SK-N-MC (cell line): ENCODE data around the gene HAS3.
A peak's percentile ranks its signal among the peaks of the same experiment; 100 is the strongest.

Experiments
- DNase-seq: peaks from one replicate; pipeline ENCODE4 v3.0.0-alpha.2; 2011; ENCODE audit warnings: low read depth, low spot score
- H3K27ac ChIP-seq: fragments of 200-600 bp; sonication (generic); 2 replicates; pipeline ENCODE4 v1.5.1; 2016; ENCODE audit warnings: mixed run types
- H3K36me3 ChIP-seq: fragments of 200-600 bp; sonication (generic); 2 replicates; pipeline ENCODE4 v1.6.1; 2017; ENCODE audit warnings: antibody characterized with exemption, low read length, mixed read lengths; ENCODE audit not compliant: insufficient read depth
- H3K4me3 ChIP-seq: fragments of 200-600 bp; sonication (generic); 2 replicates; pipeline ENCODE4 v1.5.1; 2016
- H3K9ac ChIP-seq: fragments of 200-600 bp; sonication (generic); 2 replicates; pipeline ENCODE4 v1.8.0; 2017; ENCODE audit warnings: mixed run types, mixed read lengths; ENCODE audit not compliant: insufficient read length
- H3K9me3 ChIP-seq: fragments of 200-600 bp; sonication (generic); 2 replicates; pipeline ENCODE4 v1.6.1; 2017; ENCODE audit warnings: low read depth, mild to moderate bottlenecking, antibody characterized with exemption, low read length, moderate library complexity, mixed read lengths
- EZH2 ChIP-seq: fragments of 200-600 bp; sonication (generic); IDR thresholded peaks from one replicate; pipeline ENCODE4 v1.6.1; 2017; ENCODE audit warnings: antibody characterized with exemption
- FOXP2 ChIP-seq: optimal IDR thresholded peaks from 2 replicates; pipeline ENCODE3; 2011; ENCODE audit warnings: mild to moderate bottlenecking, moderate library complexity; ENCODE audit not compliant: insufficient read depth; ENCODE audit errors: extremely low read length, control extremely low read depth
- POLR2AphosphoS5 ChIP-seq: IDR thresholded peaks from 2 replicates; pipeline ENCODE4 v1.6.1; 2012; ENCODE audit warnings: mild to moderate bottlenecking, low read depth, low read length, borderline replicate concordance

Gene HAS3

GRCh38 chr16:69106491-69107315 lies 1.2 kb downstream of the HAS3 start:
- H3K4me3 ChIP-seq: peak overlapping the region; percentile 71
- no peak overlapping the region for H3K9ac ChIP-seq
- no peak for TF ChIP-seq EZH2
- no peak for TF ChIP-seq POLR2AphosphoS5
- H3K9me3 ChIP-seq: no peaks in the 10 kb centered on the region
- no peak overlapping the region for H3K27ac ChIP-seq
- no peaks in the 10 kb centered on the region for H3K36me3 ChIP-seq
- no peak for DNase-seq

- H3K36me3 ChIP-seq: no peaks in the 10 kb centered on the region
- no peak for DNase-seq
- TF ChIP-seq POLR2AphosphoS5 (no peak), FOXP2 (no peak), EZH2 (no peak)
- H3K27ac ChIP-seq: no peak overlapping the region
- H3K9ac ChIP-seq: no peak overlapping the region
- no peaks in the 10 kb centered on the region for H3K9me3 ChIP-seq
- peak overlapping the region; percentile 71 for H3K4me3 ChIP-seq
Observed at GRCh38 chr16:69107316-69107962, 2.0 kb downstream of the HAS3 start.

GRCh38 chr16:69108064-69108904 lies 2.8 kb downstream of the HAS3 start:
- no peak overlapping the region for H3K27ac ChIP-seq
- no peak overlapping the region for H3K4me3 ChIP-seq
- H3K9me3 ChIP-seq: no peaks in the 10 kb centered on the region
- DNase-seq: no peak
- no peaks in the 10 kb centered on the region for H3K36me3 ChIP-seq
- TF ChIP-seq POLR2AphosphoS5 (no peak), EZH2 (no peak), FOXP2 (no peak)
- no peak overlapping the region for H3K9ac ChIP-seq

DNA sequence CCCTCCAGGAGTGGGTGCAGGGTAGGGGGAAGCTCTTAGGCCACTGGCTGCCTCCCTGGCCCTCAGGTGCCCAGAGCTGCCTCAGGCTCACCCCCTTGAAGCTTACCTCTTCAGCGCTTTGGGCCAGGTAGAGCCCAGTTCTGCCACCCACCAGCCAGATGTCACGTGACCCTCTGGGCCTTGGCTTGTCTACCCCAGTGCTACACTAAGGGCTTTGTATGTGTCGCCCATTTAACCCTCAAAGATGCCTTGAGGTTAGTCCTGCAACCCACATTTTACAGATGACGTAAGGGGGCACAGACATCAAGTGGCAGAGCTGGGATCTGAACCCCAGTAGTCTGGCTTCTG lies 3.4 kb downstream of the HAS3 start:
- no peak overlapping the region for H3K9ac ChIP-seq

DNA sequence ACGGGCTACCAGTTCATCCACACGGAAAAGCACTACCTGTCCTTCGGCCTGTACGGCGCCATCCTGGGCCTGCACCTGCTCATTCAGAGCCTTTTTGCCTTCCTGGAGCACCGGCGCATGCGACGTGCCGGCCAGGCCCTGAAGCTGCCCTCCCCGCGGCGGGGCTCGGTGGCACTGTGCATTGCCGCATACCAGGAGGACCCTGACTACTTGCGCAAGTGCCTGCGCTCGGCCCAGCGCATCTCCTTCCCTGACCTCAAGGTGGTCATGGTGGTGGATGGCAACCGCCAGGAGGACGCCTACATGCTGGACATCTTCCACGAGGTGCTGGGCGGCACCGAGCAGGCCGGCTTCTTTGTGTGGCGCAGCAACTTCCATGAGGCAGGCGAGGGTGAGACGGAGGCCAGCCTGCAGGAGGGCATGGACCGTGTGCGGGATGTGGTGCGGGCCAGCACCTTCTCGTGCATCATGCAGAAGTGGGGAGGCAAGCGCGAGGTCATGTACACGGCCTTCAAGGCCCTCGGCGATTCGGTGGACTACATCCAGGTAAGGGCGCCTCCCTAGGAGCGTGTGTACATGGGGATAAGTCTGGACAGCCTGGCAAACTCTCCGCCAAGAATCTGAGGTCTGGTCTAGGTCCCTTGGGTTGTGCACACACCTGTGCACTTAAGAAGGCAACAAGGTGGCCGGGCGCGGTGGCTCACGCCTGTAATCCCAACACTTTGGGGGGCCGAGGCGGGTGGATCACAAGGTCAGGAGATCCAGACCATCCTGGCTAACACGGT lies 4.2 kb downstream of the HAS3 start:
- H3K27ac ChIP-seq: no peak overlapping the region
- H3K4me3 ChIP-seq: no peak overlapping the region
- no peak for DNase-seq
- H3K9me3 ChIP-seq: no peaks in the 10 kb centered on the region
- H3K36me3 ChIP-seq: no peaks in the 10 kb centered on the region
- TF ChIP-seq POLR2AphosphoS5 (no peak), EZH2 (no peak), FOXP2 (no peak)
- no peak overlapping the region for H3K9ac ChIP-seq

More for the DNA sequence above, 3.4 kb downstream of the HAS3 start:
- no peak for DNase-seq
- no peak overlapping the region for H3K27ac ChIP-seq
- no peaks in the 10 kb centered on the region for H3K36me3 ChIP-seq
- H3K9me3 ChIP-seq: no peaks in the 10 kb centered on the region
- no peak for TF ChIP-seq FOXP2
- TF ChIP-seq EZH2: no peak
- no peak for TF ChIP-seq POLR2AphosphoS5
- H3K4me3 ChIP-seq: no peak overlapping the region

GRCh38 chr16:69110406-69110805 lies 5.0 kb downstream of the HAS3 start:
- Histone ChIP-seq H3K9me3 (no peaks in the 10 kb centered on the region), H3K36me3 (no peaks in the 10 kb centered on the region), H3K4me3 (no peak overlapping the region), H3K27ac (no peak overlapping the region), H3K9ac (no peak overlapping the region)
- TF ChIP-seq POLR2AphosphoS5: no peak
- TF ChIP-seq EZH2: no peak
- no peak for TF ChIP-seq FOXP2
- DNase-seq: no peak

GRCh38 chr16:69111216-69111875 lies 5.9 kb downstream of the HAS3 start:
- H3K36me3 ChIP-seq: no peaks in the 10 kb centered on the region

More at GRCh38 chr16:69111216-69111875, 5.9 kb downstream of the HAS3 start:
- Histone ChIP-seq H3K4me3 (no peak overlapping the region), H3K27ac (no peak overlapping the region), H3K9me3 (no peaks in the 10 kb centered on the region), H3K9ac (no peak overlapping the region)
- DNase-seq: no peak
- TF ChIP-seq POLR2AphosphoS5 (no peak), EZH2 (no peak), FOXP2 (no peak)
